HEK293 (cell line): ENCODE results near the gene MUC5B.

Experiments
- CTCF ChIA-PET: fragments of 350-600 bp; formaldehyde crosslinking; extraction: SDS; loops from one replicate; lab custom pipeline; 2021; ENCODE audit warnings: antibody characterized with exemption; lab: Yijun Ruan, JAX
- POLR2A ChIA-PET: fragments of 300-600 bp; formaldehyde crosslinking; extraction: SDS; loops from one replicate; lab custom pipeline; 2020; ENCODE audit warnings: antibody characterized with exemption, inconsistent platforms; lab: Yijun Ruan, JAX
- H3K27ac ChIP-seq: fragments of 200-500 bp; sonication (Bioruptor generic); 2 replicates; pipeline ENCODE4 v1.5.1; 2014; ENCODE audit warnings: low read depth, low read length, control low read depth, inconsistent platforms; ENCODE audit errors: extremely low read depth
- H3K36me3 ChIP-seq, 2 experiments: fragments of 200-500 bp in 1 of 2; sonication (Bioruptor generic) in 1 of 2; 1 replicate in 1 of 2; 2 replicates in 1 of 2; pipeline ENCODE4 v1.5.1; 2014 to 2017; ENCODE audit warnings: inconsistent platforms in 2 of 2, low read length in 2 of 2; ENCODE audit not compliant: control insufficient read depth in 2 of 2, insufficient read depth in 1 of 2
- H3K4me1 ChIP-seq: fragments of 200-500 bp; sonication (Bioruptor generic); 2 replicates; pipeline ENCODE4 v1.5.1; 2014; ENCODE audit warnings: mild to moderate bottlenecking, low read length, inconsistent platforms; ENCODE audit not compliant: control insufficient read depth, insufficient read depth
- H3K4me3 ChIP-seq: 2 replicates; pipeline ENCODE4 v1.5.1; 2011; ENCODE audit warnings: low read depth, mild to moderate bottlenecking, control low read depth, low read length, moderate library complexity
- H3K9me3 ChIP-seq: fragments of 200-500 bp; sonication (Bioruptor generic); 2 replicates; pipeline ENCODE4 v1.5.1; 2014; ENCODE audit warnings: low read depth, low read length, inconsistent platforms; ENCODE audit not compliant: control insufficient read depth, insufficient read depth
- EGR2 ChIP-seq: fragments of 450-650 bp; formaldehyde crosslinking; IDR thresholded peaks from 2 replicates; pipeline ENCODE4 v1.5.1; 2016; ENCODE audit warnings: low read depth, missing biosample characterization, missing genetic modification characterization
- KLF1 ChIP-seq: fragments of 450-650 bp; formaldehyde crosslinking; IDR thresholded peaks from 2 replicates; pipeline ENCODE4 v1.5.1; 2016; ENCODE audit warnings: missing biosample characterization, missing genetic modification characterization
- KLF7 ChIP-seq: fragments of 450-650 bp; formaldehyde crosslinking; IDR thresholded peaks from 2 replicates; pipeline ENCODE4 v1.5.1; 2016; ENCODE audit warnings: missing biosample characterization, missing genetic modification characterization, borderline replicate concordance
- REPIN1 ChIP-seq: fragments of 450-650 bp; formaldehyde crosslinking; IDR thresholded peaks from 2 replicates; pipeline ENCODE4 v1.5.1; 2017; ENCODE audit warnings: missing biosample characterization, missing genetic modification characterization, low read depth
- ZFP69B ChIP-seq: fragments of 450-650 bp; formaldehyde crosslinking; IDR thresholded peaks from 2 replicates; pipeline ENCODE4 v1.5.1; 2016; ENCODE audit warnings: missing biosample characterization, missing genetic modification characterization
- ZIC2 ChIP-seq: fragments of 450-650 bp; formaldehyde crosslinking; IDR thresholded peaks from 2 replicates; pipeline ENCODE4 v1.5.1; 2016; ENCODE audit warnings: missing biosample characterization, missing genetic modification characterization
- ZNF248 ChIP-seq: fragments of 450-650 bp; formaldehyde crosslinking; IDR thresholded peaks from 2 replicates; pipeline ENCODE4 v1.5.1; 2017; ENCODE audit warnings: missing biosample characterization, missing genetic modification characterization
- ZNF350 ChIP-seq: fragments of 450-650 bp; formaldehyde crosslinking; IDR thresholded peaks from 2 replicates; pipeline ENCODE4 v1.5.0; 2017; ENCODE audit warnings: missing biosample characterization, mild to moderate bottlenecking, missing genetic modification characterization
- ZNF354C ChIP-seq: fragments of 450-650 bp; formaldehyde crosslinking; IDR thresholded peaks from 2 replicates; pipeline ENCODE4 v1.5.1; 2016; ENCODE audit warnings: missing biosample characterization, missing genetic modification characterization, low read depth, borderline replicate concordance
- ZNF521 ChIP-seq: fragments of 450-650 bp; formaldehyde crosslinking; IDR thresholded peaks from 2 replicates; pipeline ENCODE4 v1.5.1; 2017; ENCODE audit warnings: missing biosample characterization, mild to moderate bottlenecking, missing genetic modification characterization
- ZNF544 ChIP-seq: fragments of 450-650 bp; formaldehyde crosslinking; IDR thresholded peaks from 2 replicates; pipeline ENCODE4 v1.5.0; 2017; ENCODE audit warnings: missing biosample characterization, missing genetic modification characterization
- ZNF560 ChIP-seq: fragments of 450-650 bp; formaldehyde crosslinking; IDR thresholded peaks from 2 replicates; pipeline ENCODE4 v1.5.1; 2017; ENCODE audit warnings: missing biosample characterization, missing genetic modification characterization, borderline replicate concordance
- ZNF571 ChIP-seq: fragments of 450-650 bp; formaldehyde crosslinking; IDR thresholded peaks from 2 replicates; pipeline ENCODE4 v1.5.0; 2017; ENCODE audit warnings: missing biosample characterization, missing genetic modification characterization
- ZNF585B ChIP-seq: fragments of 450-650 bp; formaldehyde crosslinking; IDR thresholded peaks from 2 replicates; pipeline ENCODE4 v1.5.1; 2016; ENCODE audit warnings: missing biosample characterization, missing genetic modification characterization
- ZNF621 ChIP-seq: fragments of 450-650 bp; formaldehyde crosslinking; IDR thresholded peaks from 2 replicates; pipeline ENCODE4 v1.5.1; 2017; ENCODE audit warnings: missing biosample characterization, missing genetic modification characterization
- ZNF623 ChIP-seq: fragments of 450-650 bp; formaldehyde crosslinking; IDR thresholded peaks from 2 replicates; pipeline ENCODE4 v1.5.1; 2016; ENCODE audit warnings: missing biosample characterization, missing genetic modification characterization
- TF ChIP-seq, protein P1 (sequence below): IDR thresholded peaks from 2 replicates; pipeline ENCODE4 v1.6.1; 2011; ENCODE audit warnings: mild to moderate bottlenecking, low read depth, low read length, borderline replicate concordance
- TF ChIP-seq, protein P2 (sequence below): fragments of 450-650 bp; formaldehyde crosslinking; IDR thresholded peaks from 2 replicates; pipeline ENCODE4 v1.5.1; 2016; ENCODE audit warnings: missing biosample characterization, missing genetic modification characterization
- TF ChIP-seq, protein P3 (sequence below): fragments of 450-650 bp; formaldehyde crosslinking; IDR thresholded peaks from 2 replicates; pipeline ENCODE4 v1.5.1; 2016; ENCODE audit warnings: missing biosample characterization, missing genetic modification characterization, low read depth
- TF ChIP-seq, protein P4 (sequence below): fragments of 450-650 bp; formaldehyde crosslinking; IDR thresholded peaks from 2 replicates; pipeline ENCODE4 v1.5.1; 2017; ENCODE audit warnings: missing biosample characterization, missing genetic modification characterization

The MUC5B gene

DNA sequence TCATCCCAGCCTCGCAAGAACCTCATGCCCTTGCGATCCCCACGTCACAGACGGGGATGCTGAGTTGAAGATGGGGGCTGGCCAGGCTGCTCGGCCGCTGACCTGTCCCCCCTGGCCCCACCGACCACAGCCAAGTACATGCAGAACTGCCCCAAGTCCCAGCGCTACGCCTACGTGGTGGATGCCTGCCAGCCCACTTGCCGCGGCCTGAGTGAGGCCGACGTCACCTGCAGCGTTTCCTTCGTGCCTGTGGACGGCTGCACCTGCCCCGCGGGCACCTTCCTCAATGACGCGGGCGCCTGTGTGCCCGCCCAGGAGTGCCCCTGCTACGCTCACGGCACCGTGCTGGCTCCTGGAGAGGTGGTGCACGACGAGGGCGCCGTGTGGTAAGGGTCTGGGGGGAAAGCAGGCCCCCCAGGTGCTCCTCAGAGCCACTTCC, 10.0 kb downstream of the MUC5B start:
- no peak overlapping the region for H3K4me3 ChIP-seq
- H3K9me3 ChIP-seq = no peaks in the 10 kb centered on the region
- no peaks in the 10 kb centered on the region for H3K4me1 ChIP-seq
- POLR2A ChIA-PET = no interaction called here
- no peak overlapping the region for H3K27ac ChIP-seq
- TF ChIP-seq REPIN1 (tag by site-specific recombination) (no peak), ZNF544 (tag by site-specific recombination) (no peak), ZNF521 (tag by site-specific recombination) (no peak)
- H3K36me3 ChIP-seq = no peaks in the 10 kb centered on the region
- CTCF ChIA-PET = no interaction called here

DNA sequence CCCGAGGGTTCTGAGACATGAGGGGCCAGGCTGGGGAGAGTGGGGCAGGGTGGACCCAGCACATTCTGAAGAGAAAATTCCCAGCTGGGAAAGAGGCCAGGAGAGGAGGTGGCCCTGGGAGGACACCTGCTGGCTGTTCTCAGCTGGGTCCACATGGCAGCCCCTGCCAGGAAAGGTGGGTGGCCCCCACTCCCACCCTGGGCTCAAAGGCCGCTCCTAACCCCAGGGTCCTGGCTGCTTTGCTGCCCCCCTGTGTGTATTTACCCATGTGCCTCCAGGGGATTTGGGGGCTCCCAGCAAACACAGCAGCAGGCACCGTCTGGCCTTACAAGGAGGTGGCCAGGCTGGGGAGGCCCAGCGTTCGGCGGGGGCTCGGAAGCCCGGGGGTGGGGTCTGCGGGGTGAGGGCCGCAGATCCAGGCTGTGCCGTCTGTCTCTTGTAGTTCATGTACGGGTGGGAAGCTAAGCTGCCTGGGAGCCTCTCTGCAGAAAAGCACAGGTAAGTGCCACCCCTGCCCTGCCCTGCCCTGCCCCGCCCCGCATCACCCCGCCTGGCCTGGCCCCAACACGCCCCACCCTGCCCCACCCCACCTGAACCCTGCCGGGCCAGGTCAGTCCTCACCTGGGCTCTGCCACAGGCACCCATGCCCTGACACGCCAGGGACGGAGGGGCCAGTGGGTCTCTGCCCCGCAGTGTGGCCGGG, 10.6 kb downstream of the MUC5B start:
- Histone ChIP-seq H3K27ac (no peak overlapping the region), H3K4me3 (no peak overlapping the region), H3K36me3 (no peaks in the 10 kb centered on the region), H3K4me1 (no peaks in the 10 kb centered on the region), H3K9me3 (no peaks in the 10 kb centered on the region)
- POLR2A ChIA-PET = no interaction called here
- CTCF ChIA-PET = no interaction called here
- no peak for TF ChIP-seq ZNF585B (tag by site-specific recombination)
- TF ChIP-seq ZNF623 = no peak
- no peak for TF ChIP-seq KLF7
- TF ChIP-seq EGR2 (tag by site-specific recombination) = no peak
- TF ChIP-seq, protein P1, sequence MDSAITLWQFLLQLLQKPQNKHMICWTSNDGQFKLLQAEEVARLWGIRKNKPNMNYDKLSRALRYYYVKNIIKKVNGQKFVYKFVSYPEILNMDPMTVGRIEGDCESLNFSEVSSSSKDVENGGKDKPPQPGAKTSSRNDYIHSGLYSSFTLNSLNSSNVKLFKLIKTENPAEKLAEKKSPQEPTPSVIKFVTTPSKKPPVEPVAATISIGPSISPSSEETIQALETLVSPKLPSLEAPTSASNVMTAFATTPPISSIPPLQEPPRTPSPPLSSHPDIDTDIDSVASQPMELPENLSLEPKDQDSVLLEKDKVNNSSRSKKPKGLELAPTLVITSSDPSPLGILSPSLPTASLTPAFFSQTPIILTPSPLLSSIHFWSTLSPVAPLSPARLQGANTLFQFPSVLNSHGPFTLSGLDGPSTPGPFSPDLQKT = no peak
- TF ChIP-seq ZIC2 (tag by site-specific recombination) = peak; percentile 65
- TF ChIP-seq, protein P2, sequence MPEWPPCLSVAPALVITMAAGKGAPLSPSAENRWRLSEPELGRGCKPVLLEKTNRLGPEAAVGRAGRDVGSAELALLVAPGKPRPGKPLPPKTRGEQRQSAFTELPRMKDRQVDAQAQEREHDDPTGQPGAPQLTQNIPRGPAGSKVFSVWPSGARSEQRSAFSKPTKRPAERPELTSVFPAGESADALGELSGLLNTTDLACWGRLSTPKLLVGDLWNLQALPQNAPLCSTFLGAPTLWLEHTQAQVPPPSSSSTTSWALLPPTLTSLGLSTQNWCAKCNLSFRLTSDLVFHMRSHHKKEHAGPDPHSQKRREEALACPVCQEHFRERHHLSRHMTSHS = no peak
- peak; percentile 83 for TF ChIP-seq KLF1 (tag by site-specific recombination)
- TF ChIP-seq, protein P3, sequence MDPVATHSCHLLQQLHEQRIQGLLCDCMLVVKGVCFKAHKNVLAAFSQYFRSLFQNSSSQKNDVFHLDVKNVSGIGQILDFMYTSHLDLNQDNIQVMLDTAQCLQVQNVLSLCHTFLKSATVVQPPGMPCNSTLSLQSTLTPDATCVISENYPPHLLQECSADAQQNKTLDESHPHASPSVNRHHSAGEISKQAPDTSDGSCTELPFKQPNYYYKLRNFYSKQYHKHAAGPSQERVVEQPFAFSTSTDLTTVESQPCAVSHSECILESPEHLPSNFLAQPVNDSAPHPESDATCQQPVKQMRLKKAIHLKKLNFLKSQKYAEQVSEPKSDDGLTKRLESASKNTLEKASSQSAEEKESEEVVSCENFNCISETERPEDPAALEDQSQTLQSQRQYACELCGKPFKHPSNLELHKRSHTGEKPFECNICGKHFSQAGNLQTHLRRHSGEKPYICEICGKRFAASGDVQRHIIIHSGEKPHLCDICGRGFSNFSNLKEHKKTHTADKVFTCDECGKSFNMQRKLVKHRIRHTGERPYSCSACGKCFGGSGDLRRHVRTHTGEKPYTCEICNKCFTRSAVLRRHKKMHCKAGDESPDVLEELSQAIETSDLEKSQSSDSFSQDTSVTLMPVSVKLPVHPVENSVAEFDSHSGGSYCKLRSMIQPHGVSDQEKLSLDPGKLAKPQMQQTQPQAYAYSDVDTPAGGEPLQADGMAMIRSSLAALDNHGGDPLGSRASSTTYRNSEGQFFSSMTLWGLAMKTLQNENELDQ (tag by site-specific recombination) = no peak
- TF ChIP-seq ZNF248 = no peak
- TF ChIP-seq ZFP69B (tag by site-specific recombination) = no peak
- TF ChIP-seq ZNF571 (tag by site-specific recombination) = no peak
- TF ChIP-seq ZNF621 = no peak
- no peak for TF ChIP-seq ZNF350 (tag by site-specific recombination)

GRCh38 chr11:1234054-1234720, 11.3 kb downstream of the MUC5B start:
- POLR2A ChIA-PET = no interaction called here
- CTCF ChIA-PET = interaction anchor here (0.5 kb wide), 1 partner anchor 13 kb away, joined by 3 read pairs; no protein-coding TSS in a partner anchor
- H3K4me3 ChIP-seq = no peak overlapping the region
- no peak overlapping the region for H3K27ac ChIP-seq
- H3K36me3 ChIP-seq = no peaks in the 10 kb centered on the region
- no peak for TF ChIP-seq KLF7
- no peak for TF ChIP-seq ZNF354C (tag by site-specific recombination)
- TF ChIP-seq KLF1 (tag by site-specific recombination) = 0 out of 2 replicates have a peak, but pooled peaks have one; percentile 2
- TF ChIP-seq, protein P4, sequence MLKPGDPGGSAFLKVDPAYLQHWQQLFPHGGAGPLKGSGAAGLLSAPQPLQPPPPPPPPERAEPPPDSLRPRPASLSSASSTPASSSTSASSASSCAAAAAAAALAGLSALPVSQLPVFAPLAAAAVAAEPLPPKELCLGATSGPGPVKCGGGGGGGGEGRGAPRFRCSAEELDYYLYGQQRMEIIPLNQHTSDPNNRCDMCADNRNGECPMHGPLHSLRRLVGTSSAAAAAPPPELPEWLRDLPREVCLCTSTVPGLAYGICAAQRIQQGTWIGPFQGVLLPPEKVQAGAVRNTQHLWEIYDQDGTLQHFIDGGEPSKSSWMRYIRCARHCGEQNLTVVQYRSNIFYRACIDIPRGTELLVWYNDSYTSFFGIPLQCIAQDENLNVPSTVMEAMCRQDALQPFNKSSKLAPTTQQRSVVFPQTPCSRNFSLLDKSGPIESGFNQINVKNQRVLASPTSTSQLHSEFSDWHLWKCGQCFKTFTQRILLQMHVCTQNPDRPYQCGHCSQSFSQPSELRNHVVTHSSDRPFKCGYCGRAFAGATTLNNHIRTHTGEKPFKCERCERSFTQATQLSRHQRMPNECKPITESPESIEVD = no peak
- no peak for TF ChIP-seq ZNF560 (tag by site-specific recombination)
- H3K4me1 ChIP-seq = no peaks in the 10 kb centered on the region
- no peaks in the 10 kb centered on the region for H3K9me3 ChIP-seq
